DOHH2 (cell line): Measurements from ENCODE around the gene IFRD2.

ENCODE experiments used
- CTCF ChIP-seq: fragments of 200-600 bp; sonication (generic); IDR thresholded peaks from one replicate; pipeline ENCODE4 v1.5.1; 2014; ENCODE audit warnings: antibody characterized with exemption, mild to moderate bottlenecking, low read depth, low read length; ENCODE audit not compliant: poor library complexity, severe bottlenecking
- EZH2phosphoT487 ChIP-seq: fragments of 200-600 bp; sonication (generic); IDR thresholded peaks from 2 replicates; pipeline ENCODE4 v1.6.1; 2017; ENCODE audit warnings: borderline replicate concordance, mild to moderate bottlenecking, antibody characterized with exemption, low read length, moderate library complexity, mixed read lengths

- TF ChIP-seq CTCF (peak; percentile 98), EZH2phosphoT487 (no peak)
Measured at GRCh38 chr3:50274371-50275104, 17.7 kb downstream of the IFRD2 start.
